Prostate gland (tissue), 2 donors: Measurements from ENCODE around the gene DENND5A.

ENCODE experiments used
- CTCF ChIP-seq, 4 experiments: fragments of 200-600 bp in 2 of 4; fragments of 450-650 bp in 2 of 4; sonication (generic) in 2 of 4; IDR thresholded peaks; 1 replicate in 3 of 4; 2 replicates in 1 of 4; pipeline ENCODE4 v1.5.1; 2016 to 2019; ENCODE audit warnings: antibody characterized with exemption in 4 of 4, mild to moderate bottlenecking in 2 of 4, moderate library complexity in 2 of 4
- POLR2A ChIP-seq: fragments of 450-650 bp; IDR thresholded peaks from one replicate; pipeline ENCODE4 v1.6.1; 2016; ENCODE audit warnings: antibody characterized with exemption, mild to moderate bottlenecking
- POLR2AphosphoS5 ChIP-seq: sonication (generic); formaldehyde crosslinking; IDR thresholded peaks from one replicate; pipeline ENCODE4 v1.6.1; 2017; ENCODE audit warnings: antibody characterized with exemption

- TF ChIP-seq CTCF (IDR thresholded peaks at IDR 0.05) = no peak
- no peak for TF ChIP-seq POLR2A
- TF ChIP-seq POLR2AphosphoS5 = no peak
These were observed 113.5 kb downstream of the DENND5A start for GRCh38 chr11:9151631-9152030.
